HepG2 (cell line): Measurements from ENCODE around the gene VWA1. TPM values are rescaled to one million over a fixed set of nuclear protein-coding genes. Genes with fewer than 3 reads are reported as not detected.

Experiments
- AKAP8 ChIP-seq: sonication (generic); formaldehyde crosslinking; IDR thresholded peaks from 2 replicates; pipeline ENCODE4 v1.5.1; 2020; ENCODE audit warnings: mild to moderate bottlenecking, missing genetic modification reagents
- MED13 ChIP-seq: sonication (generic); formaldehyde crosslinking; IDR thresholded peaks from 2 replicates; pipeline ENCODE4 v1.5.0; 2020; ENCODE audit warnings: missing genetic modification reagents
- NCOA1 ChIP-seq: sonication (generic); formaldehyde crosslinking; IDR thresholded peaks from 2 replicates; pipeline ENCODE4 v1.9.0; 2021; ENCODE audit warnings: missing genetic modification reagents
- NFKBIZ ChIP-seq: IDR thresholded peaks from 2 replicates; pipeline ENCODE4 v1.6.1; 2018; ENCODE audit warnings: missing genetic modification reagents, missing compliant biosample characterization
- TBP ChIP-seq: sonication (generic); formaldehyde crosslinking; IDR thresholded peaks from 2 replicates; pipeline ENCODE4 v1.5.0; 2020; ENCODE audit warnings: missing genetic modification reagents
- ZNF160 ChIP-seq: sonication (generic); formaldehyde crosslinking; IDR thresholded peaks from 2 replicates; pipeline ENCODE4 v1.8.0; 2022; ENCODE audit warnings: mild to moderate bottlenecking, inconsistent platforms, missing genetic modification reagents
- ZNF30 ChIP-seq: sonication (generic); formaldehyde crosslinking; IDR thresholded peaks from 2 replicates; pipeline ENCODE4 v1.5.0; 2020; ENCODE audit warnings: mild to moderate bottlenecking, missing genetic modification reagents
- ZNF343 ChIP-seq: sonication (generic); formaldehyde crosslinking; IDR thresholded peaks from 2 replicates; pipeline ENCODE4 v1.4.0; 2020; ENCODE audit warnings: mild to moderate bottlenecking, missing genetic modification reagents
- ZNF367 ChIP-seq: sonication (generic); formaldehyde crosslinking; IDR thresholded peaks from 2 replicates; pipeline ENCODE4 v1.4.0; 2020; ENCODE audit warnings: missing genetic modification reagents, borderline replicate concordance
- ZNF441 ChIP-seq: sonication (generic); formaldehyde crosslinking; IDR thresholded peaks from 2 replicates; pipeline ENCODE4 v1.7.0; 2021; ENCODE audit warnings: missing genetic modification reagents, borderline replicate concordance
- ZNF530 ChIP-seq: sonication (generic); formaldehyde crosslinking; IDR thresholded peaks from 2 replicates; pipeline ENCODE4 v1.5.0; 2020; ENCODE audit warnings: low read depth, mild to moderate bottlenecking, missing genetic modification reagents
- ZNF740 ChIP-seq: sonication (generic); formaldehyde crosslinking; IDR thresholded peaks from 2 replicates; pipeline ENCODE4 v1.4.0; 2020; ENCODE audit warnings: missing genetic modification reagents
- ZNF761 ChIP-seq: sonication (generic); formaldehyde crosslinking; conservative IDR thresholded peaks from 2 replicates; pipeline ENCODE4 v1.4.0; 2020; ENCODE audit warnings: mild to moderate bottlenecking, missing genetic modification reagents
- ZSCAN21 ChIP-seq: sonication (generic); formaldehyde crosslinking; IDR thresholded peaks from 2 replicates; pipeline ENCODE4 v1.8.0; 2022; ENCODE audit warnings: mild to moderate bottlenecking, missing genetic modification reagents, moderate library complexity, borderline replicate concordance
- polyA plus RNA-seq, 8 experiments: library from polyadenylated mRNA; depleted of rRNA in 3 of 8; stranded (reverse) in 7 of 8; unstranded in 1 of 8; fragments of >200 nt; fragmentation: Illumina TruSeq in 4 of 8; extraction: Trizol in 4 of 8; gene quantifications; 2 replicates each; pipeline versions ENCODE4 v1.2.1 to v1.2.3, GENCODE V29; 2011 to 2016; ENCODE audit warnings: low read depth in 4 of 8, missing spikeins in 1 of 8, mixed read lengths in 1 of 8; ENCODE audit not compliant: insufficient read depth in 1 of 8
- total RNA-seq, 5 experiments: library from RNA; depleted of rRNA; stranded (reverse); fragments of >200 nt; fragmentation: Illumina TruSeq; extraction: Trizol; gene quantifications; 2 replicates each; pipeline ENCODE4 v1.2.3, GENCODE V29; 2016; ENCODE audit warnings: low read depth in 1 of 5
- TF ChIP-seq, protein P1 (sequence below): sonication (generic); formaldehyde crosslinking; IDR thresholded peaks from 2 replicates; pipeline ENCODE4 v1.4.0; 2020; ENCODE audit warnings: missing genetic modification reagents
- TF ChIP-seq, protein P2 (sequence below): sonication (generic); formaldehyde crosslinking; IDR thresholded peaks from 2 replicates; pipeline ENCODE4 v1.4.0; 2020; ENCODE audit warnings: missing genetic modification reagents
- TF ChIP-seq, protein P3 (sequence below): IDR thresholded peaks from 2 replicates; pipeline ENCODE4 v1.6.1; 2016; ENCODE audit warnings: low read depth, control low read depth
- TF ChIP-seq, protein P4 (sequence below): sonication (generic); formaldehyde crosslinking; IDR thresholded peaks from 2 replicates; pipeline ENCODE4 v1.4.0; 2020; ENCODE audit warnings: mild to moderate bottlenecking, missing genetic modification reagents

VWA1 gene
- total and polyA plus RNA-seq, 2 of the 13 experiments (the other 11 are each of a cell fraction or from before 2014, with no cell fraction given) = 40.9 to 57.5 TPM

GRCh38 chr1:1406821-1407635 is 28.5 kb upstream of the VWA1 start, which contains the start of gene MRPL20 (continued):
- no peak; the same call in 1 of the 2 replicates for TF ChIP-seq ZNF367 (CRISPR knock-in tag)
- TF ChIP-seq, protein P1, sequence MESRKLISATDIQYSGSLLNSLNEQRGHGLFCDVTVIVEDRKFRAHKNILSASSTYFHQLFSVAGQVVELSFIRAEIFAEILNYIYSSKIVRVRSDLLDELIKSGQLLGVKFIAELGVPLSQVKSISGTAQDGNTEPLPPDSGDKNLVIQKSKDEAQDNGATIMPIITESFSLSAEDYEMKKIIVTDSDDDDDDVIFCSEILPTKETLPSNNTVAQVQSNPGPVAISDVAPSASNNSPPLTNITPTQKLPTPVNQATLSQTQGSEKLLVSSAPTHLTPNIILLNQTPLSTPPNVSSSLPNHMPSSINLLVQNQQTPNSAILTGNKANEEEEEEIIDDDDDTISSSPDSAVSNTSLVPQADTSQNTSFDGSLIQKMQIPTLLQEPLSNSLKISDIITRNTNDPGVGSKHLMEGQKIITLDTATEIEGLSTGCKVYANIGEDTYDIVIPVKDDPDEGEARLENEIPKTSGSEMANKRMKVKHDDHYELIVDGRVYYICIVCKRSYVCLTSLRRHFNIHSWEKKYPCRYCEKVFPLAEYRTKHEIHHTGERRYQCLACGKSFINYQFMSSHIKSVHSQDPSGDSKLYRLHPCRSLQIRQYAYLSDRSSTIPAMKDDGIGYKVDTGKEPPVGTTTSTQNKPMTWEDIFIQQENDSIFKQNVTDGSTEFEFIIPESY = peak; percentile 62; the same call in 1 of the 2 replicates
- TF ChIP-seq ZNF530 = no peak; the same call in 1 of the 2 replicates
- TF ChIP-seq ZNF761 (CRISPR knock-in tag) = peak; percentile 87
- TF ChIP-seq ZNF441 (CRISPR knock-in tag) = peak; percentile 19; the same call in 1 of the 2 replicates
- peak; percentile 82 for TF ChIP-seq ZNF160 (CRISPR knock-in tag)
- TF ChIP-seq NCOA1 (CRISPR knock-in tag) = no peak
- TF ChIP-seq, protein P2, sequence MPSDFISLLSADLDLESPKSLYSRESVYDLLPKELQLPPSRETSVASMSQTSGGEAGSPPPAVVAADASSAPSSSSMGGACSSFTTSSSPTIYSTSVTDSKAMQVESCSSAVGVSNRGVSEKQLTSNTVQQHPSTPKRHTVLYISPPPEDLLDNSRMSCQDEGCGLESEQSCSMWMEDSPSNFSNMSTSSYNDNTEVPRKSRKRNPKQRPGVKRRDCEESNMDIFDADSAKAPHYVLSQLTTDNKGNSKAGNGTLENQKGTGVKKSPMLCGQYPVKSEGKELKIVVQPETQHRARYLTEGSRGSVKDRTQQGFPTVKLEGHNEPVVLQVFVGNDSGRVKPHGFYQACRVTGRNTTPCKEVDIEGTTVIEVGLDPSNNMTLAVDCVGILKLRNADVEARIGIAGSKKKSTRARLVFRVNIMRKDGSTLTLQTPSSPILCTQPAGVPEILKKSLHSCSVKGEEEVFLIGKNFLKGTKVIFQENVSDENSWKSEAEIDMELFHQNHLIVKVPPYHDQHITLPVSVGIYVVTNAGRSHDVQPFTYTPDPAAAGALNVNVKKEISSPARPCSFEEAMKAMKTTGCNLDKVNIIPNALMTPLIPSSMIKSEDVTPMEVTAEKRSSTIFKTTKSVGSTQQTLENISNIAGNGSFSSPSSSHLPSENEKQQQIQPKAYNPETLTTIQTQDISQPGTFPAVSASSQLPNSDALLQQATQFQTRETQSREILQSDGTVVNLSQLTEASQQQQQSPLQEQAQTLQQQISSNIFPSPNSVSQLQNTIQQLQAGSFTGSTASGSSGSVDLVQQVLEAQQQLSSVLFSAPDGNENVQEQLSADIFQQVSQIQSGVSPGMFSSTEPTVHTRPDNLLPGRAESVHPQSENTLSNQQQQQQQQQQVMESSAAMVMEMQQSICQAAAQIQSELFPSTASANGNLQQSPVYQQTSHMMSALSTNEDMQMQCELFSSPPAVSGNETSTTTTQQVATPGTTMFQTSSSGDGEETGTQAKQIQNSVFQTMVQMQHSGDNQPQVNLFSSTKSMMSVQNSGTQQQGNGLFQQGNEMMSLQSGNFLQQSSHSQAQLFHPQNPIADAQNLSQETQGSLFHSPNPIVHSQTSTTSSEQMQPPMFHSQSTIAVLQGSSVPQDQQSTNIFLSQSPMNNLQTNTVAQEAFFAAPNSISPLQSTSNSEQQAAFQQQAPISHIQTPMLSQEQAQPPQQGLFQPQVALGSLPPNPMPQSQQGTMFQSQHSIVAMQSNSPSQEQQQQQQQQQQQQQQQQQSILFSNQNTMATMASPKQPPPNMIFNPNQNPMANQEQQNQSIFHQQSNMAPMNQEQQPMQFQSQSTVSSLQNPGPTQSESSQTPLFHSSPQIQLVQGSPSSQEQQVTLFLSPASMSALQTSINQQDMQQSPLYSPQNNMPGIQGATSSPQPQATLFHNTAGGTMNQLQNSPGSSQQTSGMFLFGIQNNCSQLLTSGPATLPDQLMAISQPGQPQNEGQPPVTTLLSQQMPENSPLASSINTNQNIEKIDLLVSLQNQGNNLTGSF = no peak
- TF ChIP-seq NFKBIZ (CRISPR knock-in tag) = peak; percentile 49; the same call in 1 of the 2 replicates
- TF ChIP-seq ZNF30 (CRISPR knock-in tag) = no peak
- TF ChIP-seq, protein P3, sequence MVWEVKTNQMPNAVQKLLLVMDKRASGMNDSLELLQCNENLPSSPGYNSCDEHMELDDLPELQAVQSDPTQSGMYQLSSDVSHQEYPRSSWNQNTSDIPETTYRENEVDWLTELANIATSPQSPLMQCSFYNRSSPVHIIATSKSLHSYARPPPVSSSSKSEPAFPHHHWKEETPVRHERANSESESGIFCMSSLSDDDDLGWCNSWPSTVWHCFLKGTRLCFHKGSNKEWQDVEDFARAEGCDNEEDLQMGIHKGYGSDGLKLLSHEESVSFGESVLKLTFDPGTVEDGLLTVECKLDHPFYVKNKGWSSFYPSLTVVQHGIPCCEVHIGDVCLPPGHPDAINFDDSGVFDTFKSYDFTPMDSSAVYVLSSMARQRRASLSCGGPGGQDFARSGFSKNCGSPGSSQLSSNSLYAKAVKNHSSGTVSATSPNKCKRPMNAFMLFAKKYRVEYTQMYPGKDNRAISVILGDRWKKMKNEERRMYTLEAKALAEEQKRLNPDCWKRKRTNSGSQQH (CRISPR knock-in tag) = peak; percentile 89
- TF ChIP-seq AKAP8 = peak; percentile 86; the same call in 1 of the 2 replicates
- 0 out of 2 replicates have a peak, but pooled peaks have one; percentile 9 for TF ChIP-seq ZNF740
- no peak for TF ChIP-seq TBP (CRISPR knock-in tag)
- TF ChIP-seq, protein P4, sequence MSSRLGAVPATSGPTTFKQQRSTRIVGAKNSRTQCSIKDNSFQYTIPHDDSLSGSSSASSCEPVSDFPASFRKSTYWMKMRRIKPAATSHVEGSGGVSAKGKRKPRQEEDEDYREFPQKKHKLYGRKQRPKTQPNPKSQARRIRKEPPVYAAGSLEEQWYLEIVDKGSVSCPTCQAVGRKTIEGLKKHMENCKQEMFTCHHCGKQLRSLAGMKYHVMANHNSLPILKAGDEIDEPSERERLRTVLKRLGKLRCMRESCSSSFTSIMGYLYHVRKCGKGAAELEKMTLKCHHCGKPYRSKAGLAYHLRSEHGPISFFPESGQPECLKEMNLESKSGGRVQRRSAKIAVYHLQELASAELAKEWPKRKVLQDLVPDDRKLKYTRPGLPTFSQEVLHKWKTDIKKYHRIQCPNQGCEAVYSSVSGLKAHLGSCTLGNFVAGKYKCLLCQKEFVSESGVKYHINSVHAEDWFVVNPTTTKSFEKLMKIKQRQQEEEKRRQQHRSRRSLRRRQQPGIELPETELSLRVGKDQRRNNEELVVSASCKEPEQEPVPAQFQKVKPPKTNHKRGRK (CRISPR knock-in tag) = no peak
- TF ChIP-seq MED13 = peak; percentile 48; the same call in 1 of the 2 replicates
- no peak; the same call in 1 of the 2 replicates for TF ChIP-seq ZSCAN21 (CRISPR knock-in tag)
- TF ChIP-seq ZNF343 (CRISPR knock-in tag) = peak; percentile 71
